Measurements from ENCODE around the gene PSG3.

DNA sequence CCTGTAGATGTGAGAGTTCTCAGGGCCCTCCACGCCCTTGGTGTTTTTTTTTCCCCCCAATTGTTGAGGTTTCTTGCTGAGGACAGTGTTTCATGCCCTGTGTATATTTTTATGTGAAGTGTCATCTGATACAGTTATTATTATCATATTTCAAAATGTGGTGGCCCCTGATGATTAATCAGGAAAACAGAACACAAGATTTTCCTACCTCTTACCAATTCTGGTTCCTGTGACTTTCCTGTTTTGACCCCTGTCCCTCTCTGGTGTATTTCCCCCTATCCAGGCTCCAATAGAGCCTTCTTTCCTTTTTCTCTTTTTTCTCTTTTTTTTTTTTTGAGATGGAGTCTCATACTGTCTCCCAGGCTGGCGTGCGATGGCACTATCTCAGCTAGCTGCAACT lies 24.6 kb upstream of the PSG3 start:
- TF ChIP-seq, protein P1, sequence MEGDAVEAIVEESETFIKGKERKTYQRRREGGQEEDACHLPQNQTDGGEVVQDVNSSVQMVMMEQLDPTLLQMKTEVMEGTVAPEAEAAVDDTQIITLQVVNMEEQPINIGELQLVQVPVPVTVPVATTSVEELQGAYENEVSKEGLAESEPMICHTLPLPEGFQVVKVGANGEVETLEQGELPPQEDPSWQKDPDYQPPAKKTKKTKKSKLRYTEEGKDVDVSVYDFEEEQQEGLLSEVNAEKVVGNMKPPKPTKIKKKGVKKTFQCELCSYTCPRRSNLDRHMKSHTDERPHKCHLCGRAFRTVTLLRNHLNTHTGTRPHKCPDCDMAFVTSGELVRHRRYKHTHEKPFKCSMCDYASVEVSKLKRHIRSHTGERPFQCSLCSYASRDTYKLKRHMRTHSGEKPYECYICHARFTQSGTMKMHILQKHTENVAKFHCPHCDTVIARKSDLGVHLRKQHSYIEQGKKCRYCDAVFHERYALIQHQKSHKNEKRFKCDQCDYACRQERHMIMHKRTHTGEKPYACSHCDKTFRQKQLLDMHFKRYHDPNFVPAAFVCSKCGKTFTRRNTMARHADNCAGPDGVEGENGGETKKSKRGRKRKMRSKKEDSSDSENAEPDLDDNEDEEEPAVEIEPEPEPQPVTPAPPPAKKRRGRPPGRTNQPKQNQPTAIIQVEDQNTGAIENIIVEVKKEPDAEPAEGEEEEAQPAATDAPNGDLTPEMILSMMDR (conservative IDR thresholded peaks at IDR 0.05): no peak
- TF ChIP-seq EZH2 (IDR thresholded peaks at IDR 0.05; ENCODE audit: low read depth): no peak
